Smooth muscle cell (in vitro differentiated cells): ENCODE results near the gene DPP10. TPM values are rescaled to one million over a fixed set of nuclear protein-coding genes. Genes with fewer than 3 reads are reported as not detected.

Experiments
- DNase-seq: peaks from one replicate; lab custom pipeline; 2025; ENCODE audit not compliant: unreplicated experiment; lab: John Stamatoyannopoulos, UW
- H2AFZ ChIP-seq: fragments of 200-600 bp; sonication (generic); 2 replicates; pipeline ENCODE4 v1.6.0; 2016; ENCODE audit warnings: antibody characterized with exemption, low read depth, mild to moderate bottlenecking
- H3F3A ChIP-seq: fragments of 200-600 bp; sonication (generic); 2 replicates; pipeline ENCODE4 v1.6.0; 2017; ENCODE audit warnings: antibody characterized with exemption, low read depth
- H3K27ac ChIP-seq: fragments of 200-600 bp; sonication (generic); 2 replicates; pipeline ENCODE4 v1.5.1; 2016; ENCODE audit warnings: low read depth, mild to moderate bottlenecking
- H3K27me3 ChIP-seq: fragments of 200-600 bp; sonication (generic); 2 replicates; pipeline ENCODE4 v1.6.1; 2016; ENCODE audit warnings: low read depth, mild to moderate bottlenecking
- H3K36me3 ChIP-seq: fragments of 200-600 bp; sonication (generic); 2 replicates; pipeline ENCODE4 v1.5.1; 2016; ENCODE audit warnings: low read depth
- H3K4me1 ChIP-seq: fragments of 200-600 bp; sonication (generic); 2 replicates; pipeline ENCODE4 v1.5.1; 2016; ENCODE audit warnings: low read depth
- H3K4me2 ChIP-seq: fragments of 200-600 bp; sonication (generic); 2 replicates; pipeline ENCODE4 v1.6.0; 2016; ENCODE audit warnings: mild to moderate bottlenecking
- H3K4me3 ChIP-seq: fragments of 200-600 bp; sonication (generic); 2 replicates; pipeline ENCODE4 v1.5.1; 2016; ENCODE audit warnings: mild to moderate bottlenecking
- H3K79me2 ChIP-seq: fragments of 200-600 bp; sonication (generic); 2 replicates; pipeline ENCODE4 v1.6.0; 2016; ENCODE audit warnings: low read depth, mild to moderate bottlenecking
- H3K9ac ChIP-seq: fragments of 200-600 bp; sonication (generic); 2 replicates; pipeline ENCODE4 v1.6.0; 2016; ENCODE audit warnings: low read depth
- H3K9me3 ChIP-seq: fragments of 200-600 bp; sonication (generic); replicated peaks from 2 replicates; pipeline ENCODE4 v1.5.1; 2016; ENCODE audit warnings: low read depth
- H4K20me1 ChIP-seq: fragments of 200-600 bp; sonication (generic); 2 replicates; pipeline ENCODE4 v1.6.0; 2016; ENCODE audit warnings: low read depth
- WGBS: methylation state at CpG from one replicate; pipeline ENCODE4 v1.1.7; 2016; ENCODE audit warnings: low lambda C conversion rate; 5-methylcytosine and 5-hydroxymethylcytosine counted together
- polyA plus RNA-seq: library from polyadenylated mRNA; unstranded; fragments of >200 nt; fragmentation: Nextera tagmentation; extraction: Ambion mirVana; gene quantifications from 2 replicates; pipeline ENCODE4 v1.2.1, GENCODE V29; 2016
- total RNA-seq: library from RNA; depleted of rRNA; stranded (reverse); fragments of >200 nt; gene quantifications from 2 replicates; pipeline ENCODE4 v1.2.3, GENCODE V29; 2014
- TF ChIP-seq, protein P1 (sequence below): fragments of 200-600 bp; sonication (generic); IDR thresholded peaks from 2 replicates; pipeline ENCODE4 v1.5.1; 2017; ENCODE audit warnings: borderline replicate concordance, mild to moderate bottlenecking, antibody characterized with exemption; ENCODE audit not compliant: insufficient read depth, poor library complexity, severe bottlenecking

DPP10 gene
- total and polyA plus RNA-seq, 2 experiments from 2014 or later = 3.6 TPM; not detected in 1

GRCh38 chr2:115848192-115848591 lies 1405.8 kb downstream of the DPP10 start:
- TF ChIP-seq, protein P1, sequence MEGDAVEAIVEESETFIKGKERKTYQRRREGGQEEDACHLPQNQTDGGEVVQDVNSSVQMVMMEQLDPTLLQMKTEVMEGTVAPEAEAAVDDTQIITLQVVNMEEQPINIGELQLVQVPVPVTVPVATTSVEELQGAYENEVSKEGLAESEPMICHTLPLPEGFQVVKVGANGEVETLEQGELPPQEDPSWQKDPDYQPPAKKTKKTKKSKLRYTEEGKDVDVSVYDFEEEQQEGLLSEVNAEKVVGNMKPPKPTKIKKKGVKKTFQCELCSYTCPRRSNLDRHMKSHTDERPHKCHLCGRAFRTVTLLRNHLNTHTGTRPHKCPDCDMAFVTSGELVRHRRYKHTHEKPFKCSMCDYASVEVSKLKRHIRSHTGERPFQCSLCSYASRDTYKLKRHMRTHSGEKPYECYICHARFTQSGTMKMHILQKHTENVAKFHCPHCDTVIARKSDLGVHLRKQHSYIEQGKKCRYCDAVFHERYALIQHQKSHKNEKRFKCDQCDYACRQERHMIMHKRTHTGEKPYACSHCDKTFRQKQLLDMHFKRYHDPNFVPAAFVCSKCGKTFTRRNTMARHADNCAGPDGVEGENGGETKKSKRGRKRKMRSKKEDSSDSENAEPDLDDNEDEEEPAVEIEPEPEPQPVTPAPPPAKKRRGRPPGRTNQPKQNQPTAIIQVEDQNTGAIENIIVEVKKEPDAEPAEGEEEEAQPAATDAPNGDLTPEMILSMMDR = no peak
- H3K4me3 ChIP-seq = no peak overlapping the region
- 98% methylated on average over 14 of the region's 14 CpGs for WGBS
- no peaks in the 10 kb centered on the region for H3K9me3 ChIP-seq
- H3K4me2 ChIP-seq = no peak overlapping the region
- no peak overlapping the region for H3K27ac ChIP-seq
- no peaks in the 10 kb centered on the region for H3F3A ChIP-seq
- no peaks in the 10 kb centered on the region for H4K20me1 ChIP-seq
- no peak for DNase-seq
- H3K36me3 ChIP-seq = no peaks in the 10 kb centered on the region
- H3K9ac ChIP-seq = no peak overlapping the region
- no peaks in the 10 kb centered on the region for H3K27me3 ChIP-seq
- H3K4me1 ChIP-seq = no peaks in the 10 kb centered on the region
- H3K79me2 ChIP-seq = no peaks in the 10 kb centered on the region
- H2AFZ ChIP-seq = no peak overlapping the region

DNA sequence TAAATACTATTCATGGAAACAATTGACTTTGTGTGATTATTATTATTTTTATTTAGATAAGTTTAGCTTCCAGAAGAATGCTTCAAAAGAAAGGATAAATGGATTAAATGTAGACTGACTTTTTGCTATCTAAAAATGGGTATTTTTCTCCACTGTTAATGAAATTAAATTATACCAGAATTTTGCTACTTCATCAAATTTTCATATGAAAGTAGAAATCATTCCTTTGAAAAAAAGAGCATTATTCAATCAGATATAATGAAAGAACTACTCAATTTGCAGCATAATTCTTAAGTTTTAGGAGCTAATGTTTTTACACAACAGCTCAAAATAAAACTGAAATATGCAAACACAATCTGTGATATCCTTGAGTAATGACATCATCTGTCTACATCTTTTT lies 1424.6 kb downstream of the DPP10 start:
- Histone ChIP-seq H2AFZ (no peak overlapping the region), H4K20me1 (no peaks in the 10 kb centered on the region), H3K79me2 (no peaks in the 10 kb centered on the region), H3K27me3 (no peaks in the 10 kb centered on the region), H3K4me3 (no peak overlapping the region), H3K4me1 (no peaks in the 10 kb centered on the region), H3K27ac (no peak overlapping the region), H3K36me3 (no peaks in the 10 kb centered on the region), H3K9me3 (no peaks in the 10 kb centered on the region), H3K4me2 (no peak overlapping the region), H3F3A (no peaks in the 10 kb centered on the region), H3K9ac (no peak overlapping the region)
- TF ChIP-seq, protein P1 = no peak
- no peak for DNase-seq

DNA sequence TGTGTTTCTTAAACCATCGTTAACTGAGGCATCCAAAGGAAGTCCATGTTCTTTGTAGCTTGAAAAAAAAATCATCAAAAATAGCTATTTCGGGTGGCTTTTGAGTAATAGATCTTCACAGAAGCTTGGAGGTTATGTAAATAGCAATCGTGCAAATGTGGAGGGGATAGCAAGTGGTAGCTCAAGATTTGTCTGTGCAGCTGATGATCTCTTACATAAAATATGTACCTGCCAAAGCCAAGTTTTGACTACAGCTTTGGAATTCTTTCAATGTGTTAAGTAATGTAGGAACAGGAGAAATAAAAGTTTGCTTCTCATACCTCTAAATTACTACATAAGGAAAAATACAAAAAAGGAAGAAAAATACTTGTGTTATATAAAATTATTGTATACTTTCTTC lies 1432.0 kb downstream of the DPP10 start:
- Histone ChIP-seq H3K9ac (no peak overlapping the region), H3K4me1 (no peaks in the 10 kb centered on the region), H3F3A (no peaks in the 10 kb centered on the region), H3K4me3 (no peak overlapping the region), H3K27me3 (no peaks in the 10 kb centered on the region), H3K9me3 (no peaks in the 10 kb centered on the region), H3K27ac (no peak overlapping the region), H2AFZ (no peak overlapping the region), H3K79me2 (no peaks in the 10 kb centered on the region), H3K36me3 (no peaks in the 10 kb centered on the region), H3K4me2 (no peak overlapping the region), H4K20me1 (no peaks in the 10 kb centered on the region)
- TF ChIP-seq, protein P1 = no peak
- WGBS = 91% methylated on average over 3 of the region's 3 CpGs
- no peak for DNase-seq

- no peak overlapping the region for H3K27ac ChIP-seq
- no peaks in the 10 kb centered on the region for H3K4me1 ChIP-seq
- no peaks in the 10 kb centered on the region for H3F3A ChIP-seq
- H4K20me1 ChIP-seq = no peaks in the 10 kb centered on the region
- H3K27me3 ChIP-seq = no peaks in the 10 kb centered on the region
- no peak overlapping the region for H3K4me3 ChIP-seq
- H3K4me2 ChIP-seq = no peak overlapping the region
- no peak overlapping the region for H2AFZ ChIP-seq
- 100% methylated on average over 1 of the region's 1 CpG for WGBS
- no peak for DNase-seq
- no peaks in the 10 kb centered on the region for H3K9me3 ChIP-seq
- TF ChIP-seq, protein P1 = peak; percentile 17
- no peak overlapping the region for H3K9ac ChIP-seq
- no peaks in the 10 kb centered on the region for H3K36me3 ChIP-seq
- H3K79me2 ChIP-seq = no peaks in the 10 kb centered on the region
These were observed 1438.1 kb downstream of the DPP10 start for GRCh38 chr2:115880558-115880957.
